CD4-positive, alpha-beta T cell (primary cell): ENCODE data around the gene IFIH1. TPM values are rescaled to one million over a fixed set of nuclear protein-coding genes. Genes with fewer than 3 reads are reported as not detected.

Experiments used
- ATAC-seq: fragments of 200-7000 bp; cut with Tn5 transposase; one replicate; pipeline ENCODE4 v1.10.0; 2022; ENCODE audit warnings: mild to moderate bottlenecking; ENCODE audit not compliant: poor library complexity
- CTCF ChIA-PET: fragments of 350-600 bp; sonication (Branson Sonifier 250); formaldehyde crosslinking; loops from one replicate; lab custom pipeline; 2021; ENCODE audit warnings: antibody characterized with exemption, inconsistent platforms; lab: Charles Lee
- POLR2A ChIA-PET: fragments of 350-600 bp; sonication (Branson Sonifier 250); formaldehyde crosslinking; loops from one replicate; lab custom pipeline; 2021; ENCODE audit warnings: antibody characterized with exemption, inconsistent platforms; lab: Charles Lee
- DNase-seq, 14 experiments: peaks; one replicate each; pipeline ENCODE4 v3.0.0-alpha.2; 2013 to 2020; ENCODE audit warnings: mixed read lengths in 2 of 14
- H3K27ac ChIP-seq, 2 donors: one replicate each; pipeline versions ENCODE4 v1.5.1 to v1.7.0; 2013; ENCODE audit warnings: low read length in 2 of 2, low read depth in 1 of 2, mild to moderate bottlenecking in 1 of 2
- H3K27me3 ChIP-seq, 2 experiments: 1 replicate in 1 of 2; 2 replicates in 1 of 2; pipeline versions ENCODE4 v1.6.1 to v1.7.0; 2013; ENCODE audit warnings: low read length in 2 of 2, control low read depth in 1 of 2, mild to moderate bottlenecking in 1 of 2, moderate library complexity in 1 of 2; ENCODE audit not compliant: insufficient read depth in 2 of 2, control insufficient read depth in 1 of 2
- H3K36me3 ChIP-seq: one replicate; pipeline ENCODE4 v1.6.1; 2013; ENCODE audit warnings: low read length, control low read depth; ENCODE audit not compliant: insufficient read depth
- H3K4me1 ChIP-seq: one replicate; pipeline ENCODE4 v1.6.1; 2013; ENCODE audit warnings: low read length, control low read depth; ENCODE audit not compliant: insufficient read depth
- H3K4me3 ChIP-seq: one replicate; pipeline ENCODE4 v1.5.1; 2013; ENCODE audit warnings: mild to moderate bottlenecking, low read length, moderate library complexity
- H3K9me3 ChIP-seq, 2 experiments: 1 replicate in 1 of 2; 2 replicates in 1 of 2; pipeline versions ENCODE4 v1.6.1 to v1.7.0; 2013; ENCODE audit warnings: low read length in 2 of 2, mild to moderate bottlenecking in 2 of 2, control low read depth in 1 of 2, moderate library complexity in 1 of 2; ENCODE audit not compliant: control insufficient read depth in 1 of 2, insufficient read depth in 1 of 2
- H3K27ac Mint-ChIP-seq: one replicate; pipeline ENCODE4 v1.8.0; 2020; ENCODE audit warnings: mixed read lengths
- H3K27me3 Mint-ChIP-seq: one replicate; pipeline ENCODE4 v1.8.0; 2021; ENCODE audit warnings: mixed read lengths
- H3K36me3 Mint-ChIP-seq: one replicate; pipeline ENCODE4 v1.8.0; 2021; ENCODE audit warnings: low read depth, mixed read lengths
- H3K4me1 Mint-ChIP-seq: one replicate; pipeline ENCODE4 v1.8.0; 2021; ENCODE audit warnings: low read depth, mixed read lengths
- H3K4me3 Mint-ChIP-seq: one replicate; pipeline ENCODE4 v1.8.0; 2020; ENCODE audit warnings: mild to moderate bottlenecking, mixed read lengths
- H3K9me3 Mint-ChIP-seq: one replicate; pipeline ENCODE4 v1.8.0; 2020; ENCODE audit warnings: mixed read lengths
- intact Hi-C, 2 experiments: fragments of 100-400 bp; cut with DNase I in 1 of 2; cut with micrococcal nuclease in 1 of 2; formaldehyde crosslinking; loops; one replicate each; pipeline versions ENCODE4 v1.15.1 to v1.9.0; 2023 to 2025; cut with DNase I, micrococcal nuclease
- total RNA-seq, 174 experiments: library from RNA in 2 of 174; stranded (reverse) in 2 of 174; gene quantifications; one replicate each; pipeline ENCODE4 v1.2.3 and lab custom pipeline; 2021 to 2026
- TF ChIP-seq, protein P1 (sequence below): fragments of 200-600 bp; IDR thresholded peaks from one replicate; pipeline ENCODE4 v1.8.0; 2022; ENCODE audit warnings: antibody characterized with exemption, mild to moderate bottlenecking

The IFIH1 gene
- total RNA-seq, 2 experiments from 2014 or later: 31.1 to 32.1 TPM

DNA sequence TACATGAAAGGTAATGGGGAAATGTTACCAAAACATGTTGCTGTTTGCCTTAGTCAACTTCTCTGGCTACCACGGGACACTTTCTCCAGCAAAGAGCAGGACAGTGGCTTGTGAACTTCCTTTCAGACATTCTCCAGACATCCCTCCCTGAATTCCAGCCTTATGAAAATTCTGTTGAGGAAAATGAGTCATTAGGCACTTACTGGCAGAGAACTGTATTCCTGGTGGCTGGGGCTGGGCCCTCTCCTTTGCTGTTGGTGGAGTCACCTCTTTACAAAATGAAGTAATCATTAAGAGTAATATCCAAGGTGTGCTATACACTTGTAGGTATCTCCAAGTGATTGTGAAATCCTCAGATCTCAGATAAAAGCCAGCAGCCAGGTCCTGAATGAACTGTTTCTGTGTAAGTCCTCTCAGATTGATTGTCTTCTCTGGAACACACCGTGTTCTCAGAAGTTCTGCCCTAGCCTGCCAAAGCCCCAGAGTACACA lies 73.9 kb downstream of the IFIH1 start:
- Mint-ChIP-seq H3K9me3 (peaks cover 2% of the 10 kb centered on the region), H3K27ac (no peak overlapping the region), H3K4me1 (no peaks in the 10 kb centered on the region), H3K36me3 (no peaks in the 10 kb centered on the region), H3K4me3 (no peak overlapping the region), H3K27me3 (peaks cover 40% of the 10 kb centered on the region)
- POLR2A ChIA-PET: no interaction called here
- no peak for DNase-seq
- CTCF ChIA-PET: no interaction called here
- ATAC-seq: no peak
- intact Hi-C loops: no loop called here
- H3K4me1 ChIP-seq: no peaks in the 10 kb centered on the region
- H3K36me3 ChIP-seq: no peaks in the 10 kb centered on the region
- TF ChIP-seq, protein P1, sequence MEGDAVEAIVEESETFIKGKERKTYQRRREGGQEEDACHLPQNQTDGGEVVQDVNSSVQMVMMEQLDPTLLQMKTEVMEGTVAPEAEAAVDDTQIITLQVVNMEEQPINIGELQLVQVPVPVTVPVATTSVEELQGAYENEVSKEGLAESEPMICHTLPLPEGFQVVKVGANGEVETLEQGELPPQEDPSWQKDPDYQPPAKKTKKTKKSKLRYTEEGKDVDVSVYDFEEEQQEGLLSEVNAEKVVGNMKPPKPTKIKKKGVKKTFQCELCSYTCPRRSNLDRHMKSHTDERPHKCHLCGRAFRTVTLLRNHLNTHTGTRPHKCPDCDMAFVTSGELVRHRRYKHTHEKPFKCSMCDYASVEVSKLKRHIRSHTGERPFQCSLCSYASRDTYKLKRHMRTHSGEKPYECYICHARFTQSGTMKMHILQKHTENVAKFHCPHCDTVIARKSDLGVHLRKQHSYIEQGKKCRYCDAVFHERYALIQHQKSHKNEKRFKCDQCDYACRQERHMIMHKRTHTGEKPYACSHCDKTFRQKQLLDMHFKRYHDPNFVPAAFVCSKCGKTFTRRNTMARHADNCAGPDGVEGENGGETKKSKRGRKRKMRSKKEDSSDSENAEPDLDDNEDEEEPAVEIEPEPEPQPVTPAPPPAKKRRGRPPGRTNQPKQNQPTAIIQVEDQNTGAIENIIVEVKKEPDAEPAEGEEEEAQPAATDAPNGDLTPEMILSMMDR: no peak
- H3K27me3 ChIP-seq: peaks cover 7 to 8% of the 10 kb centered on the region in 2 experiments
- no peak overlapping the region for H3K27ac ChIP-seq
- no peaks in the 10 kb centered on the region for H3K9me3 ChIP-seq
- no peak overlapping the region for H3K4me3 ChIP-seq

- TF ChIP-seq, protein P1: no peak
- Mint-ChIP-seq H3K27me3 (peaks cover 46% of the 10 kb centered on the region), H3K4me1 (no peaks in the 10 kb centered on the region), H3K36me3 (no peaks in the 10 kb centered on the region), H3K27ac (no peak overlapping the region), H3K4me3 (no peak overlapping the region), H3K9me3 (peaks cover 2% of the 10 kb centered on the region)
- intact Hi-C loops: no loop called here
- H3K36me3 ChIP-seq: no peaks in the 10 kb centered on the region
- ATAC-seq (no peak), DNase-seq (no peak)
- no peaks in the 10 kb centered on the region for H3K4me1 ChIP-seq
- no peak overlapping the region for H3K4me3 ChIP-seq
- H3K9me3 ChIP-seq: no peaks in the 10 kb centered on the region
- no peak overlapping the region for H3K27ac ChIP-seq
- ChIA-PET POLR2A (no interaction called here), CTCF (no interaction called here)
- peaks cover 7 to 8% of the 10 kb centered on the region in 2 experiments for H3K27me3 ChIP-seq
Measured at GRCh38 chr2:162243715-162244114, 74.8 kb downstream of the IFIH1 start.

GRCh38 chr2:162243294-162243693 lies 75.2 kb downstream of the IFIH1 start, which contains the start of gene FAP:
FAP (minus strand) TSS chr2:162243445; CDS start chr2:162243327, 118 bp downstream.
- TF ChIP-seq, protein P1: no peak
- no peak within 1 kb of the TSS for H3K27ac Mint-ChIP-seq

More at GRCh38 chr2:162243294-162243693, 75.2 kb downstream of the IFIH1 start, which contains the start of gene FAP:
- Histone ChIP-seq H3K4me1 (no peaks in the 10 kb centered on the region), H3K27me3 (peaks cover 7 to 8% of the 10 kb centered on the region in 2 experiments), H3K9me3 (no peaks in the 10 kb centered on the region), H3K36me3 (no peaks in the 10 kb centered on the region), H3K4me3 (no peak within 1 kb of the TSS), H3K27ac (no peak within 1 kb of the TSS)
- ATAC-seq (no peak), DNase-seq (no peak)
- H3K4me3 Mint-ChIP-seq: no peak within 1 kb of the TSS
- peaks cover 1% of the 10 kb centered on the region for H3K9me3 Mint-ChIP-seq
- H3K36me3 Mint-ChIP-seq: no peaks in the 10 kb centered on the region
- intact Hi-C loops: no loop called here
- CTCF ChIA-PET: no interaction called here
- H3K4me1 Mint-ChIP-seq: no peaks in the 10 kb centered on the region
- POLR2A ChIA-PET: no interaction called here
- H3K27me3 Mint-ChIP-seq: peaks cover 46% of the 10 kb centered on the region
